WTC11 (cell line): ENCODE results near the gene SHFL. TPM values are rescaled to one million over a fixed set of nuclear protein-coding genes. Genes with fewer than 3 reads are reported as not detected.

Experiments
- ATAC-seq: fragments of 200-7000 bp; cut with Tn5 transposase; 2 replicates; pipeline ENCODE4 v1.10.0; 2021; ENCODE audit warnings: mild to moderate bottlenecking, moderate library complexity
- CTCF ChIA-PET: fragments of 300-600 bp; sonication (Branson Sonifier 250); formaldehyde crosslinking; loops from one replicate; lab custom pipeline; 2021; ENCODE audit warnings: antibody characterized with exemption; lab: Charles Lee
- POLR2A ChIA-PET: fragments of 350-600 bp; sonication (Branson Sonifier 250); formaldehyde crosslinking; loops from one replicate; lab custom pipeline; 2021; ENCODE audit warnings: antibody characterized with exemption; lab: Charles Lee
- DNase-seq: peaks from one replicate; pipeline ENCODE4 v3.0.0; 2021; ENCODE audit warnings: low spot score
- H3K27ac Mint-ChIP-seq: 2 replicates; pipeline ENCODE4 v1.8.0; 2021; ENCODE audit warnings: mixed read lengths
- H3K27me3 Mint-ChIP-seq: 2 replicates; pipeline ENCODE4 v1.8.0; 2021; ENCODE audit warnings: low read depth, mild to moderate bottlenecking, moderate library complexity, mixed read lengths
- H3K36me3 Mint-ChIP-seq: 2 replicates; pipeline ENCODE4 v1.8.0; 2021; ENCODE audit warnings: mixed read lengths
- H3K4me1 Mint-ChIP-seq: 2 replicates; pipeline ENCODE4 v1.8.0; 2022; ENCODE audit warnings: mixed read lengths
- H3K4me3 Mint-ChIP-seq: 2 replicates; pipeline ENCODE4 v1.8.0; 2021; ENCODE audit warnings: mild to moderate bottlenecking, moderate library complexity, mixed read lengths
- H3K9me3 Mint-ChIP-seq: 2 replicates; pipeline ENCODE4 v1.8.0; 2021; ENCODE audit warnings: mixed read lengths
- CBFB ChIP-seq: sonication (generic); formaldehyde crosslinking; IDR thresholded peaks from 2 replicates; pipeline ENCODE4 v1.8.1; 2022; ENCODE audit warnings: mild to moderate bottlenecking, low read depth, missing genetic modification reagents
- CTCF ChIP-seq: fragments of 200-600 bp; IDR thresholded peaks from 2 replicates; pipeline ENCODE4 v1.8.0; 2022; ENCODE audit warnings: antibody characterized with exemption
- ELF4 ChIP-seq: sonication (generic); formaldehyde crosslinking; IDR thresholded peaks from 2 replicates; pipeline ENCODE4 v1.8.1; 2022; ENCODE audit warnings: low read depth, mild to moderate bottlenecking, moderate library complexity, missing genetic modification reagents
- ETV6 ChIP-seq: sonication (generic); formaldehyde crosslinking; IDR thresholded peaks from 2 replicates; pipeline ENCODE4 v1.8.1; 2022; ENCODE audit warnings: mild to moderate bottlenecking, missing genetic modification reagents
- FOXP4 ChIP-seq: sonication (generic); formaldehyde crosslinking; IDR thresholded peaks from 2 replicates; pipeline ENCODE4 v1.8.0; 2022; ENCODE audit warnings: mild to moderate bottlenecking, missing genetic modification reagents
- GTF2I ChIP-seq: fragments of 250-450 bp; sonication (Bioruptor Pico); conservative IDR thresholded peaks from 2 replicates; pipeline ENCODE4 v1.4.0; 2021; ENCODE audit warnings: mild to moderate bottlenecking
- HMGXB4 ChIP-seq: sonication (generic); formaldehyde crosslinking; IDR thresholded peaks from 2 replicates; pipeline ENCODE4 v1.8.1; 2023; ENCODE audit warnings: mild to moderate bottlenecking, moderate library complexity, missing genetic modification reagents
- MXD4 ChIP-seq: fragments of 250-450 bp; sonication (Bioruptor Pico); IDR thresholded peaks from 2 replicates; pipeline ENCODE4 v1.8.0; 2021; ENCODE audit warnings: mild to moderate bottlenecking, moderate library complexity, borderline replicate concordance
- NR2C2 ChIP-seq: sonication (generic); formaldehyde crosslinking; IDR thresholded peaks from 2 replicates; pipeline ENCODE4 v1.8.0; 2022; ENCODE audit warnings: mild to moderate bottlenecking, missing genetic modification reagents
- PRRX2 ChIP-seq: fragments of 250-450 bp; sonication (Bioruptor Pico); IDR thresholded peaks from 2 replicates; pipeline ENCODE4 v1.8.0; 2021; ENCODE audit warnings: mild to moderate bottlenecking
- SOX15 ChIP-seq: fragments of 250-450 bp; sonication (Bioruptor Pico); IDR thresholded peaks from 2 replicates; pipeline ENCODE4 v1.9.0; 2021; ENCODE audit warnings: mild to moderate bottlenecking
- TP53 ChIP-seq: sonication (generic); formaldehyde crosslinking; IDR thresholded peaks from 2 replicates; pipeline ENCODE4 v1.8.1; 2023; ENCODE audit warnings: mild to moderate bottlenecking, missing genetic modification reagents
- ZBTB21 ChIP-seq: sonication (generic); formaldehyde crosslinking; IDR thresholded peaks from 2 replicates; pipeline ENCODE4 v1.8.1; 2023; ENCODE audit warnings: mild to moderate bottlenecking, missing genetic modification reagents, borderline replicate concordance
- ZBTB43 ChIP-seq: sonication (generic); formaldehyde crosslinking; IDR thresholded peaks from 2 replicates; pipeline ENCODE4 v1.8.1; 2023; ENCODE audit warnings: mild to moderate bottlenecking, missing genetic modification reagents
- ZNF121 ChIP-seq: sonication (generic); formaldehyde crosslinking; IDR thresholded peaks from 2 replicates; pipeline ENCODE4 v1.8.0; 2023; ENCODE audit warnings: missing genetic modification reagents
- ZNF219 ChIP-seq: sonication (generic); formaldehyde crosslinking; IDR thresholded peaks from 2 replicates; pipeline ENCODE4 v1.8.0; 2023; ENCODE audit warnings: missing genetic modification reagents, mild to moderate bottlenecking, borderline replicate concordance
- ZNF263 ChIP-seq: sonication (generic); formaldehyde crosslinking; IDR thresholded peaks from 2 replicates; pipeline ENCODE4 v1.8.1; 2022; ENCODE audit warnings: low read depth, mild to moderate bottlenecking, moderate library complexity, missing genetic modification reagents
- ZNF512 ChIP-seq: sonication (generic); formaldehyde crosslinking; IDR thresholded peaks from 2 replicates; pipeline ENCODE4 v1.8.1; 2022; ENCODE audit warnings: missing genetic modification reagents, borderline replicate concordance
- ZNF532 ChIP-seq: fragments of 250-450 bp; sonication (Bioruptor Pico); IDR thresholded peaks from 2 replicates; pipeline ENCODE4 v1.9.0; 2021; ENCODE audit warnings: mild to moderate bottlenecking, borderline replicate concordance
- total RNA-seq: library from RNA; stranded (reverse); gene quantifications from 3 replicates; pipeline ENCODE4 v1.2.3, GENCODE V29; 2021

SHFL gene
- total RNA-seq, 1 experiment from 2014 or later = 22.5 TPM

GRCh38 chr19:10136936-10137335 is 50.8 kb downstream of the SHFL start (continued):
- TF ChIP-seq CTCF (no peak), ETV6 (no peak), ELF4 (no peak), MXD4 (CRISPR knock-in tag) (no peak), ZNF532 (CRISPR knock-in tag) (no peak), NR2C2 (CRISPR knock-in tag) (no peak), ZNF121 (CRISPR knock-in tag) (no peak), HMGXB4 (no peak)

GRCh38 chr19:10137751-10138682 is 51.9 kb downstream of the SHFL start:
- H3K27ac Mint-ChIP-seq = no peak overlapping the region
- ChIA-PET CTCF (no interaction called here), POLR2A (no interaction called here)
- DNase-seq (no peak), ATAC-seq (no peak)
- H3K36me3 Mint-ChIP-seq = peaks cover 59% of the 10 kb centered on the region
- no peak overlapping the region for H3K4me3 Mint-ChIP-seq
- H3K27me3 Mint-ChIP-seq = no peaks in the 10 kb centered on the region
- TF ChIP-seq PRRX2 (CRISPR knock-in tag) = no peak
- TF ChIP-seq SOX15 (CRISPR knock-in tag) = no peak
- no peak for TF ChIP-seq ZNF219 (CRISPR knock-in tag)
- TF ChIP-seq TP53 = no peak
- TF ChIP-seq ZBTB21 (CRISPR knock-in tag) = no peak
- no peaks in the 10 kb centered on the region for H3K4me1 Mint-ChIP-seq
- H3K9me3 Mint-ChIP-seq = no peaks in the 10 kb centered on the region

GRCh38 chr19:10138879-10139795 is 53.0 kb downstream of the SHFL start:
- DNase-seq (no peak), ATAC-seq (no peak)
- Mint-ChIP-seq H3K9me3 (no peaks in the 10 kb centered on the region), H3K4me1 (no peaks in the 10 kb centered on the region), H3K36me3 (peaks cover 61% of the 10 kb centered on the region), H3K27me3 (no peaks in the 10 kb centered on the region), H3K27ac (no peak overlapping the region), H3K4me3 (no peak overlapping the region)
- CTCF ChIA-PET = interaction anchor here (0.9 kb wide), 1 partner anchor 111 kb away, joined by 3 read pairs; no protein-coding TSS in a partner anchor
- POLR2A ChIA-PET = no interaction called here
- TF ChIP-seq ZNF263 (CRISPR knock-in tag) (no peak), GTF2I (CRISPR knock-in tag) (no peak), FOXP4 (CRISPR knock-in tag) (no peak), ZBTB43 (CRISPR knock-in tag) (no peak), ZNF512 (no peak), CBFB (CRISPR knock-in tag) (no peak)
